GM12878 (cell line): Measurements from ENCODE around the gene PSMD1. TPM values are rescaled to one million over a fixed set of nuclear protein-coding genes. Genes with fewer than 3 reads are reported as not detected.
A peak's percentile ranks its signal among the peaks of the same experiment; 100 is the strongest.

Experiments
- CBX5 ChIP-seq: sonication (generic); IDR thresholded peaks from 2 replicates; pipeline ENCODE4 v1.6.1; 2016; ENCODE audit warnings: low read depth, moderate library complexity, mild to moderate bottlenecking, inconsistent platforms
- CHD1 ChIP-seq: IDR thresholded peaks from 2 replicates; pipeline ENCODE4 v1.6.1; 2012; ENCODE audit warnings: low read depth, low read length, improper control_type of control experiment
- CREM ChIP-seq: IDR thresholded peaks from 2 replicates; pipeline ENCODE4 v1.6.1; 2014; ENCODE audit warnings: antibody characterized with exemption, low read depth
- E2F8 ChIP-seq: fragments of 450-650 bp; IDR thresholded peaks from 2 replicates; pipeline ENCODE4 v1.6.1; 2018; ENCODE audit warnings: mild to moderate bottlenecking, low read depth, moderate library complexity; ENCODE audit not compliant: partially characterized antibody
- ETV6 ChIP-seq, 2 experiments: fragments of 450-650 bp in 1 of 2; IDR thresholded peaks in 1 of 2; conservative IDR thresholded peaks in 1 of 2; 2 replicates each; pipeline ENCODE4 v1.6.1; 2014; ENCODE audit warnings: antibody characterized with exemption in 1 of 2, borderline replicate concordance in 1 of 2, low read depth in 1 of 2, mild to moderate bottlenecking in 1 of 2, moderate library complexity in 1 of 2
- GATAD2B ChIP-seq: fragments of 450-650 bp; conservative IDR thresholded peaks from 2 replicates; pipeline ENCODE4 v1.6.1; 2017; ENCODE audit warnings: low read depth, mild to moderate bottlenecking, moderate library complexity
- HCFC1 ChIP-seq: fragments of 150-350 bp; IDR thresholded peaks from 2 replicates; pipeline ENCODE4 v1.6.1; 2014; ENCODE audit warnings: low read length
- MEF2B ChIP-seq: fragments of 450-650 bp; IDR thresholded peaks from 2 replicates; pipeline ENCODE4 v1.6.1; 2018; ENCODE audit warnings: mild to moderate bottlenecking, moderate library complexity; ENCODE audit not compliant: partially characterized antibody, poor library complexity, severe bottlenecking
- MYC ChIP-seq: IDR thresholded peaks from 2 replicates; pipeline ENCODE4 v1.6.1; 2011; ENCODE audit warnings: mild to moderate bottlenecking, low read length, moderate library complexity, inconsistent platforms; ENCODE audit not compliant: insufficient read depth, insufficient replicate concordance, insufficient read length, severe bottlenecking
- NR2F1 ChIP-seq: fragments of 450-650 bp; conservative IDR thresholded peaks from 2 replicates; pipeline ENCODE4 v1.6.1; 2017; ENCODE audit warnings: mild to moderate bottlenecking
- NRF1 ChIP-seq: conservative IDR thresholded peaks from 2 replicates; pipeline ENCODE4 v1.6.1; 2011; ENCODE audit warnings: mild to moderate bottlenecking, low read depth, low read length, improper control_type of control experiment
- PAX8 ChIP-seq: fragments of 450-650 bp; IDR thresholded peaks from 2 replicates; pipeline ENCODE4 v1.6.1; 2017; ENCODE audit warnings: mild to moderate bottlenecking, moderate library complexity
- POLR2A ChIP-seq: IDR thresholded peaks from 2 replicates; pipeline ENCODE4 v1.6.1; 2011; ENCODE audit warnings: low read depth, mild to moderate bottlenecking, low read length
- POLR2AphosphoS5 ChIP-seq: IDR thresholded peaks from 2 replicates; pipeline ENCODE4 v1.6.1; 2011; ENCODE audit warnings: mild to moderate bottlenecking, low read length, inconsistent platforms
- RCOR1 ChIP-seq: conservative IDR thresholded peaks from 2 replicates; pipeline ENCODE4 v1.6.1; 2012; ENCODE audit warnings: low read depth, low read length, improper control_type of control experiment
- RUNX3 ChIP-seq: IDR thresholded peaks from 2 replicates; pipeline ENCODE4 v1.6.1; 2012; ENCODE audit warnings: low read length, inconsistent platforms
- TAF1 ChIP-seq: IDR thresholded peaks from 2 replicates; pipeline ENCODE4 v1.6.1; 2011; ENCODE audit warnings: mild to moderate bottlenecking, low read depth, low read length, borderline replicate concordance
- TARDBP ChIP-seq: IDR thresholded peaks from 2 replicates; pipeline ENCODE4 v1.6.1; 2016; ENCODE audit warnings: borderline replicate concordance
- TCF7 ChIP-seq: IDR thresholded peaks from 2 replicates; pipeline ENCODE4 v1.6.1; 2014; ENCODE audit warnings: antibody characterized with exemption, borderline replicate concordance
- YBX1 ChIP-seq: fragments of 450-650 bp; IDR thresholded peaks from 2 replicates; pipeline ENCODE4 v1.6.1; 2016; ENCODE audit warnings: antibody characterized with exemption
- ZBTB40 ChIP-seq: fragments of 450-650 bp; IDR thresholded peaks from 2 replicates; pipeline ENCODE4 v1.6.1; 2016; ENCODE audit warnings: mild to moderate bottlenecking, moderate library complexity, borderline replicate concordance
- polyA plus RNA-seq, 11 experiments: library from polyadenylated mRNA; depleted of rRNA in 4 of 11; unstranded in 6 of 11; stranded (reverse) in 5 of 11; fragments of >200 nt; fragmentation: Nextera tagmentation in 4 of 11; fragmentation: Illumina TruSeq in 1 of 11; extraction: Ambion mirVana in 4 of 11; extraction: Trizol in 1 of 11; gene quantifications; 1 replicate in 1 of 11; 2 replicates in 10 of 11; pipeline versions ENCODE4 v1.2.1 to v1.2.3, GENCODE V29; 2011 to 2016; ENCODE audit warnings: inconsistent platforms in 2 of 11, missing spikeins in 2 of 11, low read depth in 1 of 11
- total RNA-seq, 4 experiments: library from RNA; depleted of rRNA in 3 of 4; stranded (reverse); fragments of >200 nt in 3 of 4; fragmentation: Illumina TruSeq in 1 of 4; extraction: Trizol in 1 of 4; gene quantifications; 2 replicates each; pipeline versions ENCODE4 v1.2.1 to v1.2.3, GENCODE V29; 2013 to 2021

Gene PSMD1
- total and polyA plus RNA-seq, 10 of the 15 experiments (the other 5 are each of a cell fraction or from before 2014, with no cell fraction given) = 87.4 to 220 (median 139) TPM

GRCh38 chr2:231056453-231057416 lies at the start of gene PSMD1 (continued):
- no peak for TF ChIP-seq E2F8
- TF ChIP-seq TCF7 = no peak
- TF ChIP-seq POLR2AphosphoS5 = peak; percentile 83
- TF ChIP-seq YBX1 = no peak
- no peak for TF ChIP-seq PAX8
- peak; percentile 23; the same call in 1 of the 2 replicates for TF ChIP-seq TARDBP
- TF ChIP-seq GATAD2B = no peak
- peak; percentile 77 for TF ChIP-seq HCFC1
- no peak for TF ChIP-seq NR2F1
- TF ChIP-seq CHD1 = no peak
- TF ChIP-seq TAF1 = peak; percentile 73; the same call in 1 of the 2 replicates
- peak; percentile 92 for TF ChIP-seq POLR2A
- TF ChIP-seq NRF1 = no peak
- TF ChIP-seq RUNX3 = peak; percentile 43
- no peak for TF ChIP-seq ETV6 (conservative IDR thresholded peaks at IDR 0.05 in 1 of 2, IDR thresholded peaks at IDR 0.05 in 1 of 2; ENCODE audit: borderline replicate concordance in 1 of 2, low read depth in 1 of 2)
- peak; percentile 30 for TF ChIP-seq MEF2B
- TF ChIP-seq CBX5 = no peak
- TF ChIP-seq ZBTB40 = no peak; the same call in 1 of the 2 replicates
- TF ChIP-seq RCOR1 = no peak
- TF ChIP-seq MYC = peak; percentile 91
- peak; percentile 59 for TF ChIP-seq CREM
